ENCODE data around the gene HSD17B14. TPM values are rescaled to one million over a fixed set of nuclear protein-coding genes. Genes with fewer than 3 reads are reported as not detected.

HSD17B14 gene
- total RNA-seq, 1 experiment from 2014 or later, result 11.2 TPM

DNA sequence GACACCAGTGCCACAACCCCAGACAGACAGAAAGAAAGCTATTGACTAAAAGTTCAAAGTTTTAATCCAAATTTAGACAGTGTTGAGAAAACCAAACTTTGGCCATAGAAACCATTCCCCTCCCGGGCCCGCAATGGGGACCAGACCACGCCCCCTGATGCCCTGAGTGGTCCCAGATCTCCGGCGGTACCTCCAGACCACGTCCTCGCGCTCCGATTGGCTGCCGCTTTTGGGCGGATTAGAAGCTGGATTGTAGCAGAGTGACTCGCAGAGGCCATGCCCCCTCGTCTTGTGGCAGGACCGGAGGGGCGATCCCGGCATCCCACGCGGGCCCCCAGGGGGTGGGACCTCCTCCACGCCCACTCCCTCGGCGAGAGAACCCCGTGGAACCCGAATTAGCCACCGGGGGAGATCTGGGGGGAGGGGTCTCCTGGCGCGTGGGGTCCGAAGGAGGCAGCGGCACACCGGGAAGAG lies 797 bp upstream of the HSD17B14 start:
- no peak overlapping the region for H3K18ac ChIP-seq (ENCODE audit: insufficient read length, low read depth, low read length)
- H2AFZ ChIP-seq (ENCODE audit: low read length), result peak overlapping the region; percentile 82
- peaks cover 0 to 2% of the 10 kb centered on the region in 2 experiments; a peak in 1 of 5 replicates for H3K9me3 Mint-ChIP-seq
- H4K8ac ChIP-seq (replicated peaks; ENCODE audit: insufficient read length, low read depth, low read length), result no peak overlapping the region
- H2BK20ac ChIP-seq (ENCODE audit: low read depth, low read length, poor library complexity, severe bottlenecking), result no peak overlapping the region
- no peak overlapping the region for H3K23ac ChIP-seq (ENCODE audit: insufficient read length, low read depth, low read length)
- peaks cover 15% of the 10 kb centered on the region in 2 experiments for H3K4me1 Mint-ChIP-seq
- H3K14ac ChIP-seq (ENCODE audit: insufficient read depth, low read length), result no peak overlapping the region; the same call in 1 of the 2 replicates
- no peak overlapping the region for H2AK5ac ChIP-seq (ENCODE audit: insufficient read length, low read length)
- no peak overlapping the region for H3K56ac ChIP-seq (ENCODE audit: insufficient read length, low read depth, low read length)
- H3K4me3 Mint-ChIP-seq, result peak overlapping the region; percentile 78 to 88
- peak; percentile 98 for DNase-seq
- H3T11ph ChIP-seq (ENCODE audit: low read length), result no peak overlapping the region
- peak overlapping the region; percentile 75 for H3K4me2 ChIP-seq (ENCODE audit: insufficient read depth, insufficient read length, low read length)
- WGBS (ENCODE audit: extremely low coverage, insufficient read length, low lambda C conversion rate), result no CpG with 5 or more reads among the region's 29 CpGs
- H3K27me3 ChIP-seq (ENCODE audit: insufficient read depth, low read length), result no peaks in the 10 kb centered on the region
- no peak overlapping the region for H2BK12ac ChIP-seq (ENCODE audit: insufficient read length, low read depth, low read length)
- H3K27ac ChIP-seq (ENCODE audit: insufficient read length, low read depth, low read length), result peak overlapping the region; percentile 37
- H3K4me1 ChIP-seq (ENCODE audit: insufficient read depth, low read length), result peaks cover 2% of the 10 kb centered on the region; the same call in 1 of the 2 replicates
- no peaks in the 10 kb centered on the region for H4K20me1 ChIP-seq (ENCODE audit: control insufficient read depth, insufficient read depth, insufficient read length)
- H2BK120ac ChIP-seq (ENCODE audit: low read depth, low read length, poor library complexity, severe bottlenecking), result no peak overlapping the region
- no peak overlapping the region for H2BK15ac ChIP-seq (ENCODE audit: low read depth, low read length)
- H4K91ac ChIP-seq (ENCODE audit: insufficient read length, low read depth, low read length), result no peak overlapping the region
- no peak overlapping the region for H3K9ac ChIP-seq (ENCODE audit: extremely low read depth, insufficient read length, low read length)
- H3K27me3 Mint-ChIP-seq (ENCODE audit: low read depth), result no peaks in the 10 kb centered on the region
- no peak overlapping the region for H3K4ac ChIP-seq (ENCODE audit: low read depth, low read length)
- H3K23me2 ChIP-seq (ENCODE audit: insufficient read length, low read depth, low read length, poor library complexity, severe bottlenecking), result peaks cover 8% of the 10 kb centered on the region
- peaks cover 7 to 17% (median 12%) of the 10 kb centered on the region in 3 experiments for H3K36me3 Mint-ChIP-seq (ENCODE audit: insufficient read depth in 1 of 3, low read depth in 3 of 3)
- H3K79me2 ChIP-seq (ENCODE audit: insufficient read depth, low read length), result no peaks in the 10 kb centered on the region
- H4K5ac ChIP-seq (ENCODE audit: insufficient read length, low read depth, low read length), result no peak overlapping the region
- peak overlapping the region; percentile 98 to 99 (median 99); a peak in 6 of 7 replicates for H3K27ac Mint-ChIP-seq
- H2BK5ac ChIP-seq (ENCODE audit: insufficient read length, low read length), result no peak overlapping the region
- no peaks in the 10 kb centered on the region for H3K9me3 ChIP-seq (ENCODE audit: control insufficient read depth, low read depth, low read length)
- TF ChIP-seq, protein P1, sequence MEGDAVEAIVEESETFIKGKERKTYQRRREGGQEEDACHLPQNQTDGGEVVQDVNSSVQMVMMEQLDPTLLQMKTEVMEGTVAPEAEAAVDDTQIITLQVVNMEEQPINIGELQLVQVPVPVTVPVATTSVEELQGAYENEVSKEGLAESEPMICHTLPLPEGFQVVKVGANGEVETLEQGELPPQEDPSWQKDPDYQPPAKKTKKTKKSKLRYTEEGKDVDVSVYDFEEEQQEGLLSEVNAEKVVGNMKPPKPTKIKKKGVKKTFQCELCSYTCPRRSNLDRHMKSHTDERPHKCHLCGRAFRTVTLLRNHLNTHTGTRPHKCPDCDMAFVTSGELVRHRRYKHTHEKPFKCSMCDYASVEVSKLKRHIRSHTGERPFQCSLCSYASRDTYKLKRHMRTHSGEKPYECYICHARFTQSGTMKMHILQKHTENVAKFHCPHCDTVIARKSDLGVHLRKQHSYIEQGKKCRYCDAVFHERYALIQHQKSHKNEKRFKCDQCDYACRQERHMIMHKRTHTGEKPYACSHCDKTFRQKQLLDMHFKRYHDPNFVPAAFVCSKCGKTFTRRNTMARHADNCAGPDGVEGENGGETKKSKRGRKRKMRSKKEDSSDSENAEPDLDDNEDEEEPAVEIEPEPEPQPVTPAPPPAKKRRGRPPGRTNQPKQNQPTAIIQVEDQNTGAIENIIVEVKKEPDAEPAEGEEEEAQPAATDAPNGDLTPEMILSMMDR (conservative IDR thresholded peaks at IDR 0.05), result no peak
- H3K79me1 ChIP-seq (ENCODE audit: insufficient read depth, low read depth, low read length, poor library complexity, severe bottlenecking), result no peaks in the 10 kb centered on the region

All from H9 (cell line).